Stimulated activated CD4-positive, alpha-beta T cell treated with anti-CD3 and anti-CD28 coated beads, Interleukin-15, amount 100 ng/mL, for 1 hour (primary cell): ENCODE measurements around the gene FREM2.

ENCODE experiments used
- DNase-seq, 2 donors: peaks; one replicate each; pipeline ENCODE4 v3.0.0-alpha.2; 2020; ENCODE audit warnings: low read depth in 1 of 2, low spot score in 1 of 2

The FREM2 gene

DNA sequence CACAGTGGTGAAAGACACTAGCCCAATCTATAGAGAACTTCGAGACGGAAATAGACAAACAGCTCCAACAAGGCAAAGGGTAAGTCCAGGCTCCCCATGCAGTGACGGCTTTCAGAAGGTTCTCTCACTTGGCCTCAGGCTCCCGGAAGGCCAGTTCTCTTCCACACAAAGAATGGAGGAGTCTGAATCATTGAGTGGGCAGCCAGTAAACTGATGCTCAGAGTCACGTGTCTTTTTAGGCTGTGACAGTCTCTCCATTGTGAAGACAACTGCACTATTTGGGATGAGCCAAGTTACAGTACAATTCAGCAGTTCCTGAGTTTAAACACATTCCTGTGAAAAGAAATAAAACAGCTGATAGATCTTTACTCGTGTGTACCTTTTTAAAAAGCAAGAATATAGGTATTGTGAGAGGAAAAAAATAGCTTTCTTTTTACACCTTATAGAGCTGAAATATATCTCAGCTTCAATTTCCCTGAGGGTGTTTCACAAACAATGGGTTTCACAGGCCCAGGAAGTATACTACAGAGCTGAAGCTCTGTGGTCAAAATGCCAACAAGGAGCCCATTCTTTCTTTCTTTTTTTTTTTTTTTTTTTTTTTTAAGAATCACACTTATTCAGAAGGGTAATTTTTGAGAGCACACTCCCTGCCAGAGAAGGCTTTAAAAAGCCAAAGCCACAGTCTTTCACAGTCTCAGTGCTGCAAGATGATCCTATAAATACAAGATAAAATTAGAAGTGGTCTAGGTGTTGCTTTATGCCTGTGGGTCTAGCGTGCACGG, 135.1 kb downstream of the FREM2 start:
- no peak for DNase-seq

DNA sequence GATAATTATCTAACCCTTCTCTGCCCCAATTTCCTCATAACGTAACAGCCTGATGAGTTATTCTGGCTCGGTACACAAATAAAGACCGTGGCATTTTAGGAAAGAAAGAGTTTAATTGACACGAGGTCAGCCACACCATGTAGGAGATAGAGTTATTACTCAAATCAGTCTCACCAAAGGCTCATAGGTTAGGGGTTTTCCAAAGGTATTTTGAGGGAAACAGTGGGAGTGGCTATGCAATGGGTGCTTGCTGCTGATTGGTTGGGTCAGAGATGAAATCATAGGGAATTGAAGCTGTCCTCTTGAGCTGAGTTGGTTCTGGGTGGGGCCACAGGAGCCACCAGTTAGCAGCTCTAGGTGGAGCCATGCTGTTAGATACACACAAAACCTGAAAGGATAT, 137.5 kb downstream of the FREM2 start:
- DNase-seq, result no peak

DNA sequence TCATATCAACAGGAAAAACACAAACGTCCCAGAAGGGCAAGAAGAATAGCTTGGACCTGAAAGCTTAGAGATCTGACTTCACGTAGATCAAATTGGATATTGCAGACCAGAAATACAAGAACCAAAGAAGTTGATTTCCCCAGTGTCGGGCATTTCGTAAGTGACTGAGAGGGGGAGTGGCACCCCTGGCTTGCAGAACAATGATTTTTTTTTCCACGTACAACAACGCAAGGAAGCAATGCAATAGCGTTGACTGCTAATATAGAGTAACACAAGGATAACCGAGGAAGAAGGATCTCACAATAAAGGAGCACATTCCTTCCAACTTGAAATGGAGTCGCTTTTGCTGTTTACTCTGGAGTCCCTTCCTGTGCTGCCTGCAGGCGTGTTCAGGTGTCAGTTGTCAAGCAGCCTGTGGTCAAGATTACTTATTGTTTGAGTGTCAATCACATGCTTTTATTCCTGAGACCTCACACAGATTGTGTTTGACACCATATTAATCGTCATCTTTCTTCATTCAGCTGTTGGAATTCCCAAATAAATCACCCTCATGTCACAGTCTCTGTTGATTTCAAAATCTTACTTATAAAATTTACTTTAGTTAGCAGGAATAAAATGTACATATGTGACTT, 139.4 kb downstream of the FREM2 start:
- no peak for DNase-seq

DNA sequence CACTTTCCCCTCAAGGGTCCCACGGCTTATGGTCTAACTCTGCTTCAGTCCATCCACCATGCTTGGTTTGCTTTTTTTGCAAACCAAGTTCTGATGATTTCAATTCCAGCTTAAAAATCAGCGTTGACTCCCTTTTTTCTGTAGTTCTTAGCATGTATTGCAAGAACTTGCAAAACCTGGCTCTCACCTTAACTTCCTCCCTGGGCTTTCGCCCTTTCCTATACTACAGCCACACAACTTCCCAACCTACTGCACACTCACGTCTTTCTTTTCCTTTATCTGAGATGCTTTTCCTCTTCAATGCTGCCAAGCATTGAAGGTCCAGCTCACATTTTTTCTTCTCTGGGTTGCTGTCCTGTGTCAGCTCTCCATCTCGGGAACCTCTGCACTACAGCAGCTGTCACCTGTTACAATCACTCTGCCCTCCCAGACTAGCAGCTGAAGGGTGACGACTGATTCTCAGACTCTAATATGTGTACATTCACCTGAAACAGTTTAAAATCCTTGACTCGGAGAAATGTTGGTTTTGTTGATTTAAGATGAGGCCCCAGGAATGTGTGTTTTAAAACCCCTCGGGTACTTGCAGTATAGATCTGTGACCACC, 143.7 kb downstream of the FREM2 start:
- DNase-seq, result no peak

DNA sequence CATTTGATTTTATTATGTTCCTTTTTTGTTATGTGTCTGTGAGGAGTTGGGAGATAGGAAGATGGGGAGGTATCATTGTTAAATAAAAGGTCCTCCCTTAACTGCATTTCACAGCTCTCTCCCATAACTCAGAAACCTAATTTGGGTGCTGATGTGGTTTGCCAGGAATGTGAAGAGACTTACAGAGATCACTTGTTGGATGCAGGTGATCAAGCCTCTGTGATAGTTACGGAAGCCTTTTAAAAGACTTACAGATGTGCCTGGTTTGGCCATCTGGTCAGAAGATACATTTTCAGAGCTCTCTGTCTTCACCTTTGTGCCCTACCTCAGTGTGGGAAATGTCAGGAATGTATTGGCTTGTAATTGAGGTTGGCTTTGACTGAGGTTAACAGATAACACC, 157.7 kb downstream of the FREM2 start:
- no peak for DNase-seq

DNA sequence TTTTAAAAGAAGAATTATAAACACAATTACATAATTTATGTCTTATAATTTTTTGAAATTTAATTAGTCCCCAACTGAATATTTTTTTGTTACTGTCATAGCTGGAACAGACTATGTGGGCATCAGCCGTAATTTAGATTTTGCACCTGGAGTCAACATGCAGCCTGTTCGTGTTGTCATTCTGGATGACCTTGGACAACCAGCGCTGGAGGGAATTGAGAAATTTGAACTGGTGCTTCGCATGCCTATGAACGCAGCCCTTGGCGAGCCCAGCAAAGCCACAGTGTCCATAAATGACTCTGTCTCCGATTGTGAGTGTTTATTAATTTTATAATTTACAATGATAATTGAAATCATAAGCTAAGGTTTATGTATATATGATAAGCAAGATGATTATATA, 161.5 kb downstream of the FREM2 start:
- no peak for DNase-seq

DNA sequence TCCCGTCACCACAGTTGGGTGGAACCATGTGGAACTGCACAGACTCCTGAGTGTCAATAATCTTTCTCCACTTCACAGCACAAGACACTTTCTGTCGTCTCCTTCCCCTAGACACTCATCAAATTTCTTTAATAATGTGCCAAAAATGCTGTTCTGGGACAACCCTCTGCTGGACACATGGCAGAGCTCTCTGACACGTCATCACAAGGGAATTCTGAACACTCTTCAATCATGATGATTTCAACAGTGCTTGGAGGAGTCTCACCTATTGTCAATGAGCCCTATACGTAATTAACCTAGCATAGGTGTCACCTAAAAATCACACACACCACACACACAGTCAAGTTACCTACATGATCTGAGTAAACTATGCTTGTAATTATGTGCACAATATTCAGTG, 162.4 kb downstream of the FREM2 start:
- no peak for DNase-seq

DNA sequence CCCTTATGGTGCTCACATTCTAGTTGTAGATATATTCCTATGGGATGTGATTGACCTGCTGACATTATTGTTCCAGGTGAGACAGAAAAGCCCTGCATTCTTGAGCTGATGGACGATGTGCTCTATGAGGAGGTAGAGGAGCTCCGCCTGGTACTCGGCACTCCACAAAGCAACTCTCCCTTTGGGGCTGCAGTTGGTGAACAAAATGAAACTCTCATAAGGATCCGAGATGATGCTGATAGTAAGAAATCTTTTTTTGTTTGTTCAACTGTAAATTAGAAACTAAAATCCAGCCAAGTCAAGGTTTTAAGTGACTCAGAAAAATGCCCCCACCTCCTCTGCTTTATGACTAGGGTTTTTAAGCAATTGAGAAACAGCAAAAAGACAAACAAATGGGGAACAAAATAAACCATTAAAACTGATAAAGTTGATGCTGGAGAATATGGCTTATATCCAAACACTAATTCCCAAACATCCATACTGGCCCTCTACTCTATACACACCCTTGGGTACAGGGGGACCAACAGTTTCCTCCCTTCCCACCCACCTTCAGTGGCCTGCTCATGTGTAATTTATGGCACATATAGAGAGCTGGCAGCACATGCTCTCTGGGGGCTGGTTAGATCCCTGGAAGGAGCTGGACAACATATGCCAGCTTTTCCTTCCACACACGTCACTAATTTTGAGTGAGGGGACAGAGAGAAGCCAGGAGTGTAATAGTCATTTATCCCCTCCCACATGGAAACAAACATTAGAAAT, 164.2 kb downstream of the FREM2 start:
- no peak for DNase-seq

DNA sequence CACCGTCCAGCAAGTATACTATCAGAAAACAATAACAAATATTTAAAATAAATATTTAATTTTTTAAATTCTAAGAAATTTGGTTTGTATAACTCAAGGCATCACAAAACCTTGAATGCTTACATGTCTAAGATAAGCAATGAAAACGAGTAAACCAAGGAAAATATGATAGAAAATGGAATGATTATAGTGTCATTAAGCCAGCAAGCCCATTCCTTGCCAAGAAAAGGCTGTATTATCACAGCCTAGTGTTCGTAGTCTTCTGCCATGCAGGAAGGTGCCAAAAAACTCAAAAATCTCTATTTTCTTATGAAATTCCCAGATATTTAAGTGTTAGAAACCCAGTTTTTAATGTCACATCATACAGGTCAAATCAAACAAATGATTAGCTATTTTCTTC, 167.3 kb downstream of the FREM2 start:
- DNase-seq, result no peak

DNA sequence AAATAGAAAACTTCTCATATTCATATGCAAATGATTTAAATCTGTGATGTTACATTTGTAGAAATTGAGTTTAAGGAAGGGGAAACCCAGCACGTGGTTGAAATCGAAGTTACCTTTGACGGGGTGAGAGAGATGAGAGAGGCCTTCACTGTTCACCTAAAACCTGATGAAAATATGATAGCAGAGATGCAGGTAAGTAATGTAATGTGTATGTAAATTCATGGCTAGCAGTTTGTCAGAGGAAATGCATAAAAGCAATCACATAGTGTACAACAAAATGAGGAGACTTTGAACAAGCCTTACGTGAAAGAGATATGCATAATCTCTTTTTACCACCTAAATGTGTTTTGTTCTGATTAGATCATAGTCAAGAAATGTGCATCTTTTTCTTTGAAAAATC, 169.2 kb downstream of the FREM2 start:
- DNase-seq, result no peak

DNA sequence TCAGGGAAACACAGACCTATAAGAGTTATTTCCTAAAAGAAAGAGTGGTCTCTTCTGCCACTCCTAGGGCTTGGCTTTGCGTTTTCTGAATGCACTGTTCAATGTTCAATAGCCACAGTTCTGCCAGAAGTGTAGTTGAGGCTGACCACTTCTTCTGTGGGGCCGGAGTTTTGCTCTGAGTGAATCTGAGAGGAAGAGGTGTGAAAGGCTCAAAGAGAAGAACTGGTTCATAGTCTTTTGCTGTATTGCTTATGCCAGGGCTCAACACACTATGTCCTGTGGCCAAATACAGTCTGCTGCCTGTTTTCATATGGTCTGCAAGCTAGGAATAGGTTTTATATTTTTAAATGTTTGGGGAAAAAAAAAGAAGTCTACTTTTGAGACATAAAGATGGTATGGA, 175.6 kb downstream of the FREM2 start:
- no peak for DNase-seq

DNA sequence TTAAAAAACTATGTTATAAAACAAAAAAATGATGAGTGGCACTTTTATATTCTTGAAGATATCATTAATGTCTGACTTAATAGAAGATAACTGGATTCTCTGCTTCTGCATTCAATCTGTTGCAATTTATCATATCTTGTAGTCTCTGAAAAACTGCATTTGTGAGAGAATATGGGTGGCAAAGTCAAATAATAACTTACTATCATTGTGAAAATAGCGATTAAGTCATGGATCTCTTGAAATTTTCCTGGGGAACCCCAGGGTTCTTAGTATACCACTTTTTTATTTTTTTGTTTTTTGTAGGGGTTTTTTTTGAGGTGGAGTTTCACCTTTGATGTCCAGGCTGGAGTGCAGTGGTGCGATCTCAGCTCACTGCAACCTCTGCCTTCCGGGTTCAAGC, 176.7 kb downstream of the FREM2 start:
- no peak for DNase-seq

DNA sequence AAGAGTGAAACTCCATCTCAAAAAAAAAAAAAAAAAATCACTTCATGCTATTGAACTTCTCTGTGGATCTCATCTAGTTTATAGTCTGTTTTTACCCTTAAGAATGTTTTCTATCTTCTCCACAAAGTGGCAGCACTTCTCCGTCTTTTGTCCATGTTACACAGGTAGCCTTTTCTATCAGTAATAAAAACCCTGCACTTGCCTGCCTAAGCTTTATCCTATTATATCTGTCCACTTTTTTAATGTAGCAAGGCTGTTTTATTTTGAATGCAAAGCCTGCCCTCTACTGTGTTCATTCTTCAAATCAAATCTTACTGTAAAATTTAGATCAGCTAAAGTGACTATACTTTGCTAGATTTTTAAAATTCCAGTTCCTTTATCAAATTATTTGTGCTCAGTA, 179.8 kb downstream of the FREM2 start:
- no peak for DNase-seq

DNA sequence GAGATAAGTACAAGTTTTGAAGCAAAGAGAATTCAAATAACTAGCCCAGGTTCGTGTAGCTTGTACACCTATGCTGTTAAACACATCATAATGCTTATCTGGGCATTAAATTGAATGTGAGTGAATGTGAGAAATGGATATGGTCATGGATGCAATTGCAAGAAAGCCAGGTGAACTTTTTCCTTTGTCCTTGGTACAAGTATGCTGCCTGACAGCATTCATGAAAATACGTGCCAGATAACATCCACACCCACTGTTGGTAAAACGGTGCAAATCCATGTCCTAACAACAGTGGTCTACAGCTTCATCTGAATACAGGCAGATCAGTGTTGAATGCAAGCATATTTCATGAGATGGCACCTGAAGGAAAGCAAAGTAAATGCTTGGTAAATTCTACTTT, 181.5 kb downstream of the FREM2 start:
- no peak for DNase-seq

DNA sequence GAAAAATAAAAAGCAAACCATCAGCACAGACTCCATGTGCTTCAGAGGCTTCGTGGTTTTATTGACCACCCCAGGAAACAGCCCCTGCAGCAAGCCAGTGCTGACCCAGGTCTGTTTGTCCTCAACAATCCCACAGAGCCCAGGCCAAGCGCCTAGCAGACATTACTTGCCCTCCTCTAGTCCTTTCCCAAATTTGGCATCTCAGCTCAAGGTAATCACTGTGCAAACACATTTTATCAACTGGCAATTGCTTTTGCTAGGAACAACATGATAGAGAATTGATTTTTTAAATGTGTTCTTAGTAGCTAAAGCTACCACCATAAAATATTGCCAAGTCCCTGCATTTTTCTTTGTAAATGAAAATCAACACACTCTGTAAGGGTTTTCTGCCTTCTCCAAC, 182.0 kb downstream of the FREM2 start:
- DNase-seq, result no peak

DNA sequence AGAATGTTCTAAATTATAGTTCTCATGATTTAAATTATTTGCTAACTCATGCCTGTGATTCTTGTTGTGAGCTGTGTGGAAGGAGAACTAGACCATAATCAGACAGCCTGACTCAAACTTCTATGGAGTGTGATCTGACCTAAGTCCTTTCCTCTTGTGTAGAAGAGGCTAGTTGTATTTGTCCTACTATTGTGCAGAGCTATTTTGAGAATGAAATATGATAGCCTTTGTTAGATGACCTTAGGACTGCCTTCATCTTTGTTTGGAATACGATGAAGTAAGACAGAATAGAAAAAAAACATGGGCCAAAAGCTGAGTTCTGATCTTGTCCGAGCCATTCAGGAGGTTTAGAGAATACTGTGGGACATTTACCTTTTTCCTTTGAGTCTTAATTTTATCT, 184.4 kb downstream of the FREM2 start:
- DNase-seq, result no peak

DNA sequence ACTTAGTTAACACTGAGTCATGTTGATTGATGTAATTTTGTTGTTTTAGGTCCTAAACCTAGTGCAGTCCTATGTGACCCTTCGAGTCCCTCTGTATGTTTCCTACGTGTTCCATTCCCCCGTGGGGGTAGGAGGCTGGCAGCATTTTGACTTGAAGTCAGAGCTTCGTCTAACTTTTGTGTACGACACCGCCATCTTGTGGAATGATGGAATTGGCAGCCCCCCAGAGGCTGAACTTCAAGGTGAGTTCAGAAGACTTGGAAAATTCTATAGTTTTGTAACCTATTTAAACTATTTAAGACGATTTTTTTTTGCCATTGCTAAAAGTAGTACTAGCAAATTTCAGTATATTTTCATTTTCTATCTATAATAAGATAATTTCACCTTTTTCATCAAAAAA, 185.8 kb downstream of the FREM2 start:
- DNase-seq, result peak in 1 of 2 donors; percentile 8

DNA sequence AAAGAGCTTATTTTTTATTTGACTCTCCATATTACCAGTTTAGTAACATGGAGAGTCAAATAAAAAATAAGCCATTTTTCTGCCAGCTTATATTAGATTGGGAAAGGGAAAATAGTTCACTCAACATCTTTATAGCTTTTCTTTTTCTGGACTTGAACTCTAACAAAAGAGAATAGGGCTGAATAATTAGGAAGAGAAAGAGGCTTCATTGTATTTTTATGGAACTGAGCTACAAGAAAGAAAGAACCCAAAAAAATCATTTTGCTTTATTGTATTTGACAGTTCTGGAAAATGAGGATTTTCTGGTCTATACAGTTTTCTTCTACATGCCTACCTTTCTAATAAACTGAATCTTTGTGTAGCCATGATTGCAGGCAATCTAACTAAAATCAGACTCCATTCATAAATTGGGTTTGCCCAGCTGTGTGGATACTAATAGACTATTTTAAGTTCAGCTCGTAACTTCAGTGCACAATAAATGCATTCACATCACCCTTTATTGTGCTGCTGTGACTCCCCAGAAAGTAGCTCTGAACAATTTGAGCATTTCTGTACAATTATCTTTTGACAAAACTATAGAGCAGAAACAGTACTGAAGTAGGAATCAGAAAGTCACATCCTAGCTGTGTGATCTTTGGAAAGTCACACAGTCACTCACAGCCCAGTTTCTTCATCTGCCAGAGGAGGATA, 188.5 kb downstream of the FREM2 start:
- DNase-seq, result no peak

DNA sequence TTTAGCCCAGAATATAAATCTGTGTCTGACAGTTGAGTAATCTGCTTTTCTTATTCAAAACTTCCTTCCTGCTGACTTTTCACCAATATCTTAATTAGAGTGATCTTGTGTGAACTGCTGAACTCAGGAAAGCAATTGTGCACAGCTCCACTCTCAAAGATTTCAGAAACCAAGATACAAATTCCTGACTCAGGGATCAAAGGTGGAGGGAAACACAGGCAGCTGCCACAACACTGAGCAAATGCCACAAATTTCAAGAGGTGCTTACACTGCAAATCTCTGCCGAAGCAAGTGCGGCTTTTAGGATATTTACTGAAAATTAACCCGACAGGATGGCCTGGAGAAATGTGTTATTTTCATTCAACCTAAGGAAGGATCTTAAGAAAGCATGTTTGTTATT, 192.4 kb downstream of the FREM2 start:
- no peak for DNase-seq

DNA sequence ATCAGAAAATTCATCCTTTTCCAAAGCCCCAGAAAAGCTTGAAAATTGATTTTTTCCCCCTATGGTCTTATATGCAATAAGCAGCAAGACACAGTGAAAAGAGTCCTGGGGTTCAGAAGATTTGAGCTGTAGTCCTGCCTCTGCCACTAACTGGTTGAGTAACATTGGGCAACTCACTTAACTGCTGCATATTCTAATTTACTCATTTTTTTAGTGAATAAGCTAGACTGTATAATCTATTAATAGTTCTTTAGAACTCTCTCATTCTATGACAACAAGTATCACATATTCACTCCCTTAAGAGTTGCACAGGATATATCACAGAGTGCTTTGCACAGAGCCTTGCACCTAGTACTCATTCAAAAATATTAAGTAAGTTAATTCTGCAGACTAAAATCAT, 192.9 kb downstream of the FREM2 start:
- no peak for DNase-seq

DNA sequence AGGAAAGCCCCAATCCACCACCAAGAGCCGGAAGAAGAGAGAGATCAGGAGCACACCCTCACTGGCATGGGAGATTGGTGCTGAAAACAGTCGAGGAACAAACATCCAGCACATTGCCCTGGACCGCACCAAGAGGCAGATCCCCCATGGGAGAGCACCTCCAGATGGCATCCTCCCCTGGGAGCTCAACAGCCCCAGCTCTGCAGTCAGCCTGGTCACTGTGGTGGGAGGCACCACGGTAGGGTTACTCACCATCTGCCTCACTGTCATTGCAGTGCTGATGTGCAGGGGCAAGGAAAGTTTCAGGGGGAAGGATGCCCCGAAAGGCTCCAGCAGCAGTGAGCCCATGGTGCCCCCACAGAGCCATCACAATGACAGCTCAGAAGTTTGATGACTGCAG, 193.5 kb downstream of the FREM2 start:
- no peak for DNase-seq
